Karpas-422 (cell line): Measurements from ENCODE around the gene GABBR2. TPM values are rescaled to one million over a fixed set of nuclear protein-coding genes. Genes with fewer than 3 reads are reported as not detected.
"Not testable (repeated sequence)": the region's sequence is repeated elsewhere in the genome, so short reads cannot be mapped to it uniquely, and the experiment has no call there.

Experiments used
- DNase-seq: peaks from one replicate; pipeline ENCODE4 v3.0.0-alpha.2; 2015
- H2AFZ ChIP-seq: fragments of 200-600 bp; sonication (generic); 2 replicates; pipeline ENCODE4 v1.6.1; 2014; ENCODE audit warnings: antibody characterized with exemption, low read length, mixed read lengths
- H3K27ac ChIP-seq: fragments of 200-600 bp; sonication (generic); 2 replicates; pipeline ENCODE4 v1.5.1; 2014; ENCODE audit warnings: mild to moderate bottlenecking, low read length, moderate library complexity
- H3K27me3 ChIP-seq: fragments of 200-600 bp; sonication (generic); 2 replicates; pipeline ENCODE4 v1.6.1; 2014; ENCODE audit warnings: low read length, mixed read lengths
- H3K36me3 ChIP-seq: fragments of 200-600 bp; sonication (generic); 2 replicates; pipeline ENCODE4 v1.6.1; 2014; ENCODE audit warnings: low read length, mixed read lengths; ENCODE audit not compliant: insufficient read depth
- H3K4me1 ChIP-seq: fragments of 200-600 bp; sonication (generic); 2 replicates; pipeline ENCODE4 v1.6.1; 2014; ENCODE audit warnings: mild to moderate bottlenecking, low read length, mixed read lengths
- H3K4me2 ChIP-seq: fragments of 200-600 bp; sonication (generic); 2 replicates; pipeline ENCODE4 v1.6.1; 2014; ENCODE audit warnings: low read length, low read depth, mild to moderate bottlenecking; ENCODE audit not compliant: poor library complexity, severe bottlenecking
- H3K4me3 ChIP-seq: fragments of 200-600 bp; sonication (generic); 2 replicates; pipeline ENCODE4 v1.5.1; 2014; ENCODE audit warnings: mild to moderate bottlenecking, antibody characterized with exemption, low read length, mixed read lengths
- H3K79me2 ChIP-seq: fragments of 200-600 bp; sonication (generic); 2 replicates; pipeline ENCODE4 v1.6.1; 2014; ENCODE audit warnings: mild to moderate bottlenecking, low read length, mixed read lengths
- H3K9ac ChIP-seq: fragments of 200-600 bp; sonication (generic); 2 replicates; pipeline ENCODE4 v1.6.0; 2014; ENCODE audit warnings: low read length
- H3K9me2 ChIP-seq: fragments of 200-600 bp; sonication (generic), shearing (Covaris generic); replicated peaks from 2 replicates; pipeline ENCODE4 v1.6.0; 2014; ENCODE audit warnings: mild to moderate bottlenecking, low read length, moderate library complexity; ENCODE audit not compliant: insufficient read depth
- H3K9me3 ChIP-seq: fragments of 300-700, 200-600 bp; sonication (generic); 2 replicates; pipeline ENCODE4 v1.6.1; 2014; ENCODE audit warnings: low read length, mixed read lengths
- H4K20me1 ChIP-seq: fragments of 200-600 bp; sonication (generic); 2 replicates; pipeline ENCODE4 v1.6.1; 2014; ENCODE audit warnings: mild to moderate bottlenecking, antibody characterized with exemption, low read length, low read depth; ENCODE audit not compliant: insufficient read depth
- total RNA-seq: library from RNA; depleted of rRNA; stranded (reverse); fragments of >200 nt; shearing (Covaris generic); gene quantifications from 2 replicates; pipeline ENCODE4 v1.2.3, GENCODE V29; 2014; ENCODE audit warnings: low replicate concordance

Gene GABBR2
- total RNA-seq, 1 experiment from 2014 or later, result 0.30 TPM

DNA sequence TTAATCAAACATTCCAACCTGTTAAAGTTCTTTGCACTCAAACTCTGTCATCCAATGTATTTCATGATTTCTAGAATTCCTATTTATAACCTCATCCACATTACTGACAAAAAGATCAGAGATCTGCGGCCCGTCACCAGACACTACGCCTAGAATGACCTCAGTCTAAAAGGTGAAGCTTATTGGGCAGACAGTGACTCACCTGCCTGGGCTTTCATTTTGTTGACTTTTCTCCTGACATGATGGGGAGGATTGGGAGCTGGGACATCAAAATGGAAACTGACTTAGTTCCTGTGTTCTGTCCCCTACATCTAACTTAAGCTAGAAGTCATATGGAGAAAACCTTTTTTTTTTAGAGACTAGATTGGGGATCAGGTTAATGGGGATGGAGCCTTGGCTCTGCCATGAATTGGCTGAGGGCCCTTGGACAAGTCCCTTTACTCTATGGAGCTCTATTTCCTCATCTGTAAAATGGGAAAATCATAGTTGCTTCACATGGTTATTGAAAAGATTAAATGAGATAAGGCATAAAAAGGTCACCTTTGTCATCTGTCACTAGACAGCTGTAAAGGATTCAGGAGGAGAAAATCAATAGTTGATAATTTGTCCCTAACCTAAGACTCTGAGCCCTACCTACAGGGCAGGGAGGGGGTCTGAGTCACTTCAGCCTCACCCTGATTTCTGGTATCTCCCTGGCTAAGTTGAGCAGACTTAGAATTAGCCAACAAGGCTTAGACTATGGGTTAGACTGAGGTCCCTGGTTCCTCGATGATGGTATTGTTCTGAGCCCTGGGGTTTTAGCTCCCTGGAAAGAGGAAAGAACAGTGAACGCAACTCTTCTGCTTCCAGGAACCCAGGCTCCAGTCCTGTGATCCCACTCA is 228.5 kb downstream of the GABBR2 start:
- DNase-seq, result no peak
- H3K9ac ChIP-seq, result no peak overlapping the region
- no peaks in the 10 kb centered on the region for H3K36me3 ChIP-seq
- no peaks in the 10 kb centered on the region for H3K27me3 ChIP-seq
- no peaks in the 10 kb centered on the region for H3K9me2 ChIP-seq
- H2AFZ ChIP-seq, result no peak overlapping the region
- no peaks in the 10 kb centered on the region for H3K79me2 ChIP-seq
- H3K27ac ChIP-seq, result no peak overlapping the region
- H4K20me1 ChIP-seq, result no peaks in the 10 kb centered on the region
- peaks cover 4% of the 10 kb centered on the region; the same call in 1 of the 2 replicates for H3K4me1 ChIP-seq
- H3K9me3 ChIP-seq, result no peaks in the 10 kb centered on the region
- H3K4me2 ChIP-seq, result no peak overlapping the region
- no peak overlapping the region for H3K4me3 ChIP-seq

DNA sequence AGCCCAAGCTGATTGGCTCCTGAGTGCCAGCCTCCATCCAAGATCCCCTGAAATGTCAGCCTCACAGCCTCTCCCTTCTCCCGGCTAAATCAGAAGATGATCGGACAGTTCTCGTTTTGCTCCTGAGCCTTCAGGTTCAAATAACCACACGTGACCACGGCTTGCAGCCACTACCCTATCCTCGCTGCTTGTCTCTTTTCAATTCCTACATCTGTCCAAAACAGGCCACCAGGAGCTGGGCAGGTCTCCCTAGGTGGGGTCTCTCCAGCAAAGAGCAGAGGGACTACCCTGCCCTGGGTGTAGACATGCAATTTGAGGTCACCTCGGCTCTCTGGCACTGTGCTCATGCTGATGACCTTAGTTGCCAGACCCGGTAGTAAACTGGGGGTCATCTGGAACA is 229.3 kb downstream of the GABBR2 start:
- Histone ChIP-seq H2AFZ (no peak overlapping the region), H3K4me2 (no peak overlapping the region), H3K27ac (no peak overlapping the region), H3K9me2 (no peaks in the 10 kb centered on the region), H3K9ac (no peak overlapping the region), H3K4me3 (no peak overlapping the region), H3K36me3 (no peaks in the 10 kb centered on the region), H3K27me3 (no peaks in the 10 kb centered on the region), H3K9me3 (no peaks in the 10 kb centered on the region), H3K79me2 (no peaks in the 10 kb centered on the region), H4K20me1 (no peaks in the 10 kb centered on the region), H3K4me1 (peaks cover 4% of the 10 kb centered on the region; the same call in 1 of the 2 replicates)
- no peak for DNase-seq

DNA sequence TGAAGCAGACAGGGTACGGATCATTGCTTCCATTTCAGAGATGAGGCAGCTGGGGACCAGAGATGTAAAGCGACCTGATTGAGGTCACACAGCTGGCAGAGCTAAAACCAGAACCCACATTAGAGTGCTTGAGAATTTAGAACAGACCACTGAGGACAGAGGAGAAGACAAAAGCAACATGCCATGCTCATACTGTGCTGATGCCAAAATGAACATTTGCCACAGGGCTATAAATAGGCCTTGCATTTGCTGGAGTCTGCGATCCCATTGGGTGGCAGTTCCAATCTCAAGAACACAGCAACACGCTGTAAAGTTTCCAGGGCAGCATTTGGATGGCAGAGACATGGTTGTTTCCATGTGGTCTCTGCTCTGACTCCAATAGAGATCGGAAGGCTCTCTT is 230.9 kb downstream of the GABBR2 start:
- Histone ChIP-seq H3K4me3 (no peak overlapping the region), H3K36me3 (no peaks in the 10 kb centered on the region), H3K4me1 (peaks cover 4% of the 10 kb centered on the region; the same call in 1 of the 2 replicates)

DNA sequence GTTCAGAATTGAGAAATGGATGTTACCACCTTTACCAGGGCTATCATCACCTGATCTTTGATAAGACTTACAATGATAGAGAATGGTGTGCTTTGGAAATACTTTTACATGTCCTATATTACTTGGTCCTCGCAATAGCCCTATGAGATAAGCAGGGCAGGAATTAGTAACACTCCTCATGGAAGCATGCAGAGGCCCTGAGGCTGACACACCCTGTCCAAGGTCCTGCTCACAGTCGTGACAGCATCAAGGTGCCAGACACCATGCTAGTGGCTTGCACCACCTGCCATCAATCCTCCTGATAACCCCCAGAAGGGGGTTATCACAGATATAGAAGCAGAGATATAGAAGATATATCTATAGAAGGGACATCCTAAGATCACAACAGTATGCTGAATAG is 236.5 kb downstream of the GABBR2 start:
- Histone ChIP-seq H3K36me3 (no peaks in the 10 kb centered on the region), H3K9me2 (no peaks in the 10 kb centered on the region), H4K20me1 (no peaks in the 10 kb centered on the region), H3K4me1 (no peaks in the 10 kb centered on the region), H3K9ac (no peak overlapping the region), H3K9me3 (no peaks in the 10 kb centered on the region), H3K4me2 (no peak overlapping the region), H3K79me2 (no peaks in the 10 kb centered on the region), H2AFZ (no peak overlapping the region), H3K27ac (no peak overlapping the region), H3K27me3 (no peaks in the 10 kb centered on the region), H3K4me3 (no peak overlapping the region)
- no peak for DNase-seq

More for the DNA sequence above, 230.9 kb downstream of the GABBR2 start:
- H3K27ac ChIP-seq, result no peak overlapping the region
- H3K9me3 ChIP-seq, result no peaks in the 10 kb centered on the region
- no peak overlapping the region for H3K9ac ChIP-seq
- H3K79me2 ChIP-seq, result no peaks in the 10 kb centered on the region
- no peak for DNase-seq
- H2AFZ ChIP-seq, result no peak overlapping the region
- H4K20me1 ChIP-seq, result no peaks in the 10 kb centered on the region
- no peaks in the 10 kb centered on the region for H3K27me3 ChIP-seq
- H3K4me2 ChIP-seq, result no peak overlapping the region
- no peaks in the 10 kb centered on the region for H3K9me2 ChIP-seq

DNA sequence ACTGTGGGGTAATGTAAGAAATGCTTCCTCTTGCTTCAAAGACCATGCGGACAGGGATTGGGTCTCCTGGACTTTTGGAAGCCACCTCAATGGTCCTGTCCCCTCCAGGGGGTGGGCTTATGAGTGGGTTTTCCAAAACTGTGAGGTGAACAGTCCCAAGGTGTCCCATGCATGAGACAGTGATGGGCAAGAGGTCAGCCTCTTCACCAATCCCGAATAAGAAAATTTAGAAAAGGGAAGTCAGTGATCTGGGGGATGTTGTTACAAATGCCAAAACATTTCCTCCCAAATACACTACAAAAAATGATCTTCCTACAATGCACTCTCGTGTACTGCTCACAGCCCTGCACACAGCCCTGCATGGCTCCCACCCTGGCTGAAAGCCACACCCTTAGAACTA is 237.6 kb downstream of the GABBR2 start:
- Histone ChIP-seq H3K79me2 (no peaks in the 10 kb centered on the region), H4K20me1 (no peaks in the 10 kb centered on the region), H3K36me3 (no peaks in the 10 kb centered on the region), H3K4me2 (no peak overlapping the region), H3K9me3 (no peaks in the 10 kb centered on the region), H3K4me1 (no peaks in the 10 kb centered on the region), H3K9me2 (no peaks in the 10 kb centered on the region), H3K27me3 (no peaks in the 10 kb centered on the region), H3K4me3 (no peak overlapping the region), H2AFZ (no peak overlapping the region), H3K27ac (no peak overlapping the region), H3K9ac (no peak overlapping the region)
- DNase-seq, result no peak

DNA sequence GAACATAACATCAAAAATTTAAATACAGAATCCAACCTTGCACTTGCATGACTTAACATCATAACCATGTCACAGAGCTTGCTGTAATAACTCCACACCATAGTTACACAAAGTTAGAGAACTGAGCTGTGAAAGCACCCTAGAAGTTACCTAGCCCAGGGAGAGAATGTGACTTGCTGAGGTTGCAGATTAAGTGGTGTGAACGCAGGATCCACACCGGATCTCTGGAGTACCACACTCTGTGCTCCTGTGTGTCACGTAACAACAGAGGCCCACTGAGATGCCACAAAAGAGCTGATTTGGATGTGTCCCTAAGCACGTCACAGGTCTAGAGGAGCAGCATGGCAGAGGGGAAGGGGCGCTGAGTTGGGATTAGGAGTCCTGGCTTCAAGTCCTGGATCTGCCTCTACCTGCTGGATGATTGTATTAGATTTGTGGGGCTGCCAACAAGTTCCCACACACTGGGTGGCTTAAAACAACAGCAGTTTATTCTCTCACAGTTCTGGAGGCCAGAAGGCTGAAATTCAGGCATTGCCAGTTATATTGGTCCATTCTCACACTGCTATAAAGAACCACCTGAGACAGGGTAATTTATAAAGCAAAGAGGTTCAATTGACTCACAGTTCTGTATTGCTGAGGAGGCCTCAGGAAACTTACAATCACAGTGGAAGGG is 240.0 kb downstream of the GABBR2 start:
- Histone ChIP-seq H3K4me3 (no peak overlapping the region), H3K27ac (no peak overlapping the region), H2AFZ (no peak overlapping the region), H3K79me2 (no peaks in the 10 kb centered on the region), H3K9me2 (no peaks in the 10 kb centered on the region), H4K20me1 (no peaks in the 10 kb centered on the region), H3K9me3 (no peaks in the 10 kb centered on the region), H3K27me3 (no peaks in the 10 kb centered on the region), H3K4me2 (no peak overlapping the region), H3K4me1 (no peaks in the 10 kb centered on the region), H3K9ac (no peak overlapping the region), H3K36me3 (no peaks in the 10 kb centered on the region)
- DNase-seq, result no peak

DNA sequence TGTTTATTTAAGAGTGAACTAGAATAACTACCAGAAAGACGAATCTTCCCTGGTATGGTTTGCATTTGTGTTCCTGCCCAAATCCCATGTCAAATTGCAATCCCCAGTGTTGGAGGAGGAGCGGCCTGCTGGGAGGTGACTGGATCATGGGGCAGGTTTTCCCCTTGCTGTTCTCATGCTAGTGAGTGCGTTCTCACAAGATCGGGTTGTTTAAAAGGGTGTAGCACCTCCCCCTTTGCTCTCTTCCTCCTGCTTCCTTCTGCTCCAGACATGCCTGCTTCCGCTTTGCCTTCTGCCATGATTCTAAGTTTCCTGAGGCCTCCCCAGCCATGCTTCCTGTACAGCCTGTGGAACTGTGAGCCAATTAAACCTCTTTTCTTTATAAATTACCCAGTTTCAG is 242.9 kb downstream of the GABBR2 start:
- H3K36me3 ChIP-seq, result no peaks in the 10 kb centered on the region
- H2AFZ ChIP-seq, result no peak overlapping the region
- H3K4me2 ChIP-seq, result no peak overlapping the region
- H3K27me3 ChIP-seq, result no peaks in the 10 kb centered on the region
- no peak for DNase-seq
- H3K79me2 ChIP-seq, result no peaks in the 10 kb centered on the region
- H3K4me3 ChIP-seq, result no peak overlapping the region
- no peaks in the 10 kb centered on the region for H3K4me1 ChIP-seq
- no peaks in the 10 kb centered on the region for H3K9me2 ChIP-seq
- no peak overlapping the region for H3K27ac ChIP-seq
- H4K20me1 ChIP-seq, result no peaks in the 10 kb centered on the region
- H3K9ac ChIP-seq, result no peak overlapping the region
- peaks cover 9% of the 10 kb centered on the region for H3K9me3 ChIP-seq

DNA sequence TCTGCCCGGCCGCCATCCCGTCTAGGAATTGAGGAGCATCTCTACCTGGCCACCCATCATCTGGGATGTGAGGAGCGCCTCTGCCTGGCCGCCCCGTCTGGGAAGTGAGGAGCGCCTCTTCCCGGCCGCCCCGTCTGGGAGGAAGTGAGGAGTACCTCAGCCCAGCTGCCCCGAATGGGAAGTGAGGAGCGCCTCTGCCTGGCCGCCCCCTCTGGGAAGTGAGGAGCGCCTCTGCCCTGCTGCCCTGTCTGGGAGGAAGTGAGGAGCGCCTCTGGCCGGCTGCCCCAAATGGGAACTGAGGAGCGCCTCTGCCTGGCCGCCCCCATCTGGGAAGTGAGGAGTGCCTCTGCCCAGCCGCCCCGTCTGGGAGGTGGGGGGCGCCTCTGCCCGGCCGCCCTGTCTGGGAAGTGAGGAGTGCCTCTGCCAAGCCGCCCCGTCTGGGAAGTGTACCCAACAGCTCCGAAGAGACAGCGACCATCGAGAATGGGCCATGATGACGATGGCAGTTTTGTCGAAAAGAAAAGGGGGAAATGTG is 244.5 kb downstream of the GABBR2 start:
- DNase-seq, H3K9me2 ChIP-seq, H3K4me2 ChIP-seq, H4K20me1 ChIP-seq, H2AFZ ChIP-seq, H3K4me3 ChIP-seq, H3K27ac ChIP-seq, H3K9ac ChIP-seq, H3K4me1 ChIP-seq, H3K27me3 ChIP-seq, H3K79me2 ChIP-seq, H3K36me3 ChIP-seq: not testable (repeated sequence)
- peaks cover 13% of the 10 kb centered on the region for H3K9me3 ChIP-seq
